ENCODE data around the gene ATF7IP2. TPM values are rescaled to one million over a fixed set of nuclear protein-coding genes. Genes with fewer than 3 reads are reported as not detected.

ATF7IP2 gene

DNA sequence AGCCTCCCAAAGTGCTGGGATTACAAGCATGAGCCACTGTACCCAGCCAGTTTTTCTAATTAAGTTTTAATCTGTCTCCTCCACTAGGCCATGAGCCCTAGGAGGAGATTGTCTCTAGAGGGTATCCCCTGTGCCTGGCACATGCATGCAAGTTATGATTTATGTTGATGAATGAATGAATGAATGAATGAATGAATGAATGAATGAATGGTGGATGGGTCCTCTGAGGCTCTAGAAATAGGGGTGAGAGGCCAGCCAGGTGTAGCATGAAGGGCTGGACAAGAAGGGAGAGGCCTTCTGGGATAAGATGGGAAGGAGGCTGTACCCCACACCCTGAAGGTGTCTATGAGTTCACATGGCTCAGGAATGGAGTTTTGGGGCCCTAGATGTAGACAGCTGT, 145.7 kb downstream of the ATF7IP2 start:
- Histone ChIP-seq H3K4me2 (ENCODE audit: insufficient read depth, low read length, poor library complexity, severe bottlenecking) (no peak overlapping the region), H2BK15ac (ENCODE audit: low read length) (no peak overlapping the region), H2BK12ac (ENCODE audit: low read length) (no peak overlapping the region), H3K23ac (ENCODE audit: low read depth, low read length, poor library complexity) (no peak overlapping the region), H3K4me1 (ENCODE audit: control insufficient read depth in 2 of 2, insufficient read depth in 1 of 2, low read depth in 1 of 2, low read length in 2 of 2) (no peaks in the 10 kb centered on the region), H2BK5ac (ENCODE audit: low read length) (no peak overlapping the region), H3K18ac (ENCODE audit: low read length) (no peak overlapping the region), H3K27me3 (ENCODE audit: control insufficient read depth in 3 of 3, insufficient read depth in 3 of 3, low read depth in 1 of 3, low read length in 3 of 3) (no peaks in the 10 kb centered on the region), H3K4ac (ENCODE audit: low read length) (no peak overlapping the region), H2BK120ac (ENCODE audit: low read depth, low read length) (no peak overlapping the region), H4K91ac (ENCODE audit: low read depth, low read length, poor library complexity) (no peak overlapping the region), H3K14ac (ENCODE audit: low read length) (no peak overlapping the region), H3K4me3 (ENCODE audit: low read length in 2 of 2) (no peak overlapping the region), H4K8ac (ENCODE audit: low read depth, low read length) (no peak overlapping the region), H3K9me3 (replicated peaks in 1 of 2; ENCODE audit: control insufficient read depth in 2 of 2, insufficient read depth in 1 of 2, low read depth in 1 of 2, low read length in 2 of 2) (no peaks in the 10 kb centered on the region), H3K79me1 (ENCODE audit: low read depth, low read length) (no peaks in the 10 kb centered on the region), H3K36me3 (replicated peaks in 1 of 2; ENCODE audit: control insufficient read depth in 2 of 2, insufficient read depth in 2 of 2, low read length in 2 of 2) (peaks cover 4 to 11% of the 10 kb centered on the region in 2 donors), H3K27ac (replicated peaks; ENCODE audit: low read length) (no peak overlapping the region), H2AFZ (ENCODE audit: low read length) (no peak overlapping the region), H3K9ac (ENCODE audit: low read depth, low read length, poor library complexity) (no peak overlapping the region), H2AK5ac (ENCODE audit: low read depth, low read length) (no peak overlapping the region)
- DNase-seq (ENCODE audit: low spot score) = no peak

Small RNAs within 50 kb of the gene (small RNA-seq; reads per million reads assigned to genes)
- not detected for gene RNU6-633P (ENCODE audit: insufficient read depth)

Data from neuronal stem cell (in vitro differentiated cells).